Ovary (tissue), 9 donors: ENCODE data around the gene GRID2. TPM values are rescaled to one million over a fixed set of nuclear protein-coding genes. Genes with fewer than 3 reads are reported as not detected.

Experiments
- DNase-seq, 5 donors: peaks; one replicate each; pipeline ENCODE4 v3.0.0-alpha.2; 2019 to 2020
- H3K27ac ChIP-seq, 2 donors: fragments of 200-600 bp; one replicate each; pipeline versions ENCODE4 v1.5.1 to v1.8.0; 2019 to 2022
- H3K27me3 ChIP-seq: fragments of 200-600 bp; one replicate; pipeline ENCODE4 v1.8.0; 2022
- H3K36me3 ChIP-seq: fragments of 200-600 bp; sonication (generic); one replicate; pipeline ENCODE4 v1.5.1; 2019
- H3K4me1 ChIP-seq: one replicate; pipeline ENCODE4 v1.8.1; 2013; ENCODE audit warnings: mild to moderate bottlenecking, moderate library complexity; ENCODE audit not compliant: insufficient read depth
- H3K4me3 ChIP-seq: fragments of 200-600 bp; sonication (generic); one replicate; pipeline ENCODE4 v1.5.1; 2017
- H3K9me3 ChIP-seq, 2 donors: fragments of 200-600 bp in 1 of 2; sonication (generic) in 1 of 2; one replicate each; pipeline versions ENCODE4 v1.5.1 to v1.8.1; 2013 to 2019; ENCODE audit warnings: mild to moderate bottlenecking in 1 of 2, moderate library complexity in 1 of 2
- EP300 ChIP-seq: sonication (generic); formaldehyde crosslinking; IDR thresholded peaks from one replicate; pipeline ENCODE4 v1.6.1; 2017; ENCODE audit warnings: antibody characterized with exemption
- POLR2A ChIP-seq: fragments of 450-650 bp; IDR thresholded peaks from one replicate; pipeline ENCODE4 v1.6.1; 2017; ENCODE audit warnings: antibody characterized with exemption, mild to moderate bottlenecking, moderate library complexity
- WGBS, 3 donors: extraction: QIAGEN DNeasy Blood & Tissue Kit in 1 of 3; methylation state at CpG; one replicate each; pipeline versions ENCODE4 v1.1.5 to v1.1.7; 2013 to 2017; 5-methylcytosine and 5-hydroxymethylcytosine counted together
- intact Hi-C, 4 donors: fragments of 100-400 bp; cut with DNase I; formaldehyde crosslinking; loops; one replicate each; pipeline versions ENCODE4 v1.11.0 to v1.15.1; 2022 to 2023
- polyA plus RNA-seq, 2 donors: library from polyadenylated mRNA; stranded (reverse); fragments of 200-250 nt in 1 of 2; fragments of 350-450 nt in 1 of 2; fragmentation: Illumina TruSeq in 1 of 2; extraction: RNeasy Lipid Tissue Mini Kit (QIAGEN cat#74804) in 1 of 2; gene quantifications; one replicate each; pipeline ENCODE4 v1.2.3, GENCODE V29; 2013 to 2014
- total RNA-seq, 7 donors: library from RNA; depleted of rRNA in 2 of 7; stranded (reverse); fragments of >200 nt in 2 of 7; fragmentation: NEBNext Ultra II Directional in 3 of 7; extraction: Animal tissue kit (Norgen Biotek cat#: 25700) in 3 of 7; gene quantifications; one replicate each; pipeline versions ENCODE4 v1.1.0 to v1.2.4, GENCODE V29; 2016 to 2023
- TF ChIP-seq, protein P1 (sequence below), 3 donors: fragments of 450-650 bp in 2 of 3; fragments of 200-600 bp in 1 of 3; IDR thresholded peaks; one replicate each; pipeline versions ENCODE4 v1.5.1 to v1.8.0; 2016 to 2022; ENCODE audit warnings: antibody characterized with exemption in 3 of 3, mild to moderate bottlenecking in 1 of 3
- donor health status: DM: no; HTN: no; CAD: no; lungs with moderate emphysema.
- donor health status: DM: no; HTN: no; CAD: no.
- donor health status: Bipolar disorder and iron deficiency.
- donor health status: DM: yes; HTN: yes; CAD: no.
- donor health status: DM: no; HTN: no; CAD: no.
- donor health status: DM: yes; HTN: yes; CAD: no.

GRID2 gene
- total and polyA plus RNA-seq, 9 donors, result 0.65 to 6.8 (median 2.6) TPM

GRCh38 chr4:92776080-92776479 is 472.3 kb downstream of the GRID2 start:
- no peak overlapping the region for H3K4me3 ChIP-seq
- no peak for DNase-seq
- H3K4me1 ChIP-seq, result no peaks in the 10 kb centered on the region
- H3K27me3 ChIP-seq, result no peaks in the 10 kb centered on the region
- intact Hi-C loops, result no loop called here
- H3K36me3 ChIP-seq, result no peaks in the 10 kb centered on the region
- H3K9me3 ChIP-seq, result no peaks in the 10 kb centered on the region
- H3K27ac ChIP-seq, result no peak overlapping the region
- WGBS, 3 donors, result 87 to 92% (median 89%) methylated on average over 3 of the region's 3 CpGs
- TF ChIP-seq, protein P1, sequence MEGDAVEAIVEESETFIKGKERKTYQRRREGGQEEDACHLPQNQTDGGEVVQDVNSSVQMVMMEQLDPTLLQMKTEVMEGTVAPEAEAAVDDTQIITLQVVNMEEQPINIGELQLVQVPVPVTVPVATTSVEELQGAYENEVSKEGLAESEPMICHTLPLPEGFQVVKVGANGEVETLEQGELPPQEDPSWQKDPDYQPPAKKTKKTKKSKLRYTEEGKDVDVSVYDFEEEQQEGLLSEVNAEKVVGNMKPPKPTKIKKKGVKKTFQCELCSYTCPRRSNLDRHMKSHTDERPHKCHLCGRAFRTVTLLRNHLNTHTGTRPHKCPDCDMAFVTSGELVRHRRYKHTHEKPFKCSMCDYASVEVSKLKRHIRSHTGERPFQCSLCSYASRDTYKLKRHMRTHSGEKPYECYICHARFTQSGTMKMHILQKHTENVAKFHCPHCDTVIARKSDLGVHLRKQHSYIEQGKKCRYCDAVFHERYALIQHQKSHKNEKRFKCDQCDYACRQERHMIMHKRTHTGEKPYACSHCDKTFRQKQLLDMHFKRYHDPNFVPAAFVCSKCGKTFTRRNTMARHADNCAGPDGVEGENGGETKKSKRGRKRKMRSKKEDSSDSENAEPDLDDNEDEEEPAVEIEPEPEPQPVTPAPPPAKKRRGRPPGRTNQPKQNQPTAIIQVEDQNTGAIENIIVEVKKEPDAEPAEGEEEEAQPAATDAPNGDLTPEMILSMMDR (IDR thresholded peaks at IDR 0.05), result no peak
- TF ChIP-seq EP300, result no peak
- TF ChIP-seq POLR2A, result no peak

- Histone ChIP-seq H3K27ac (no peak overlapping the region), H3K4me3 (no peak overlapping the region), H3K27me3 (no peaks in the 10 kb centered on the region), H3K36me3 (no peaks in the 10 kb centered on the region), H3K9me3 (no peaks in the 10 kb centered on the region), H3K4me1 (no peaks in the 10 kb centered on the region)
- TF ChIP-seq EP300, result no peak
- no peak for TF ChIP-seq POLR2A
- TF ChIP-seq, protein P1 (IDR thresholded peaks at IDR 0.05), result no peak
- WGBS, 3 donors, result 55 to 67% (median 66%) methylated on average over 3 of the region's 3 CpGs
- DNase-seq, result no peak
- intact Hi-C loops, result no loop called here
Observed at GRCh38 chr4:92789741-92790140, 486.0 kb downstream of the GRID2 start.

- WGBS, 3 donors, result 37 to 54% (median 43%) methylated on average over 4 of the region's 4 CpGs
- intact Hi-C loops, result no loop called here
- Histone ChIP-seq H3K4me3 (no peak overlapping the region), H3K4me1 (no peaks in the 10 kb centered on the region), H3K9me3 (no peaks in the 10 kb centered on the region), H3K27ac (no peak overlapping the region), H3K27me3 (no peaks in the 10 kb centered on the region), H3K36me3 (no peaks in the 10 kb centered on the region)
- DNase-seq, result no peak
- TF ChIP-seq EP300, result no peak
- TF ChIP-seq POLR2A, result no peak
- TF ChIP-seq, protein P1 (IDR thresholded peaks at IDR 0.05), result no peak
Observed at GRCh38 chr4:92791871-92792440, 488.2 kb downstream of the GRID2 start.

DNA sequence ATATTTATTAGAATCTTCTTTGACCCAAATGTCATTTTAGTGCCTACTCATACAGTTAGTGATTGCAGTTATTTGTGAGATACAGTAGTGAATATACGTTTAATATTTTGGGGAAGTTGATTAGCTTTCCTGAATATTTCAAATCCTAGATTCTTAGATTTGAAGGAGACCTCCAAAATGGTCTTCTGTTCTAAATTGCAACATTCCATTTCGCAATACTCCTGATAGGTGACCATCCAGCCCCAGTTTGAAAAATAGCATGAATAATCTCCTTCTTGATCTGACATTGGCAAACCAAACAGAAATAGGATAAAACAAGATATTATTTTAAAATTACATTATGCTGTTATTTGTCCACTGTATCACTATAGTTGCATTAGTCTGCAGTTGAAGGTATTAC is 505.6 kb downstream of the GRID2 start:
- Histone ChIP-seq H3K36me3 (no peaks in the 10 kb centered on the region), H3K27me3 (no peaks in the 10 kb centered on the region), H3K27ac (no peak overlapping the region), H3K4me3 (no peak overlapping the region), H3K4me1 (no peaks in the 10 kb centered on the region), H3K9me3 (no peaks in the 10 kb centered on the region)
- intact Hi-C loops, result no loop called here
- no peak for TF ChIP-seq POLR2A
- TF ChIP-seq EP300, result no peak
- TF ChIP-seq, protein P1 (IDR thresholded peaks at IDR 0.05), result no peak
- DNase-seq, result no peak
- WGBS, 3 donors, result 78 to 91% (median 88%) methylated on average over 2 of the region's 2 CpGs
